Measurements from ENCODE around the gene ANGPTL5. TPM values are rescaled to one million over a fixed set of nuclear protein-coding genes. Genes with fewer than 3 reads are reported as not detected.
A peak's percentile ranks its signal among the peaks of the same experiment; 100 is the strongest.
"Not testable (repeated sequence)": the region's sequence is repeated elsewhere in the genome, so short reads cannot be mapped to it uniquely, and the experiment has no call there.

The ANGPTL5 gene
- polyA plus RNA-seq (0.03 TPM in 1 of 3 replicates, not detected in the others), polyA minus RNA-seq (not detected in 3 replicates)
- not detected for polyA plus RNA-seq (2011; ENCODE audit: low read depth)
- polyA plus RNA-seq (2011; cell fraction: cytosol; rRNA removed), result not detected in 2 replicates
- polyA plus RNA-seq (2011; cell fraction: nucleus; rRNA removed), result not detected in 2 replicates
- polyA plus RNA-seq (2012; ENCODE audit: low replicate concordance), result not detected in 2 replicates
- polyA minus RNA-seq (2011; cell fraction: cytosol; rRNA and poly(A)+ RNA removed), result not detected
- polyA minus RNA-seq (2011; cell fraction: nucleus; rRNA and poly(A)+ RNA removed), result not detected in 2 replicates

- TF ChIP-seq CTCF (optimal IDR thresholded peaks at IDR 0.05 in 1 of 3, IDR thresholded peaks at IDR 0.05 in 1 of 3, conservative IDR thresholded peaks at IDR 0.05 in 1 of 3; ENCODE audit: extremely low read depth in 1 of 3, insufficient read depth in 2 of 3, low read length in 3 of 3) (no peak), EZH2 (IDR thresholded peaks at IDR 0.05; ENCODE audit: low read length) (no peak)
- Histone ChIP-seq H3K27ac (ENCODE audit: control insufficient read depth, insufficient read depth, low read length) (peak within 1 kb of the TSS; percentile 82), H3K27me3 (ENCODE audit: control insufficient read depth, extremely low read depth, insufficient read depth, low read length) (no peaks in the 10 kb centered on the region), H3K36me3 (ENCODE audit: control insufficient read depth in 2 of 2, extremely low read depth in 1 of 2, insufficient read depth in 2 of 2, low read length in 2 of 2) (no peaks in the 10 kb centered on the region), H3K4me1 (ENCODE audit: control insufficient read depth, extremely low read depth, insufficient read depth, low read length) (peaks cover 16% of the 10 kb centered on the region), H2AFZ (ENCODE audit: control insufficient read depth, low read length) (peak within 1 kb of the TSS; percentile 96), H3K4me2 (ENCODE audit: control insufficient read depth, extremely low read depth, insufficient read depth, low read depth, low read length) (peak within 1 kb of the TSS; percentile 88), H4K20me1 (ENCODE audit: control insufficient read depth, extremely low read depth, insufficient read depth, low read length) (no peaks in the 10 kb centered on the region), H3K9me3 (ENCODE audit: control insufficient read depth, low read depth, low read length) (no peaks in the 10 kb centered on the region), H3K79me2 (ENCODE audit: control insufficient read depth, insufficient read depth, low read length) (no peaks in the 10 kb centered on the region), H3K9ac (ENCODE audit: control insufficient read depth, extremely low read depth, insufficient read depth, low read length) (peak within 1 kb of the TSS; percentile 81), H3K4me3 (ENCODE audit: control insufficient read depth in 2 of 3, extremely low read depth in 1 of 3, insufficient read depth in 2 of 3, low read depth in 1 of 3, low read length in 3 of 3) (peak within 1 kb of the TSS; percentile 69 to 83 (median 80)), H3K9me1 (ENCODE audit: control insufficient read depth, extremely low read depth, insufficient read depth, low read length) (no peaks in the 10 kb centered on the region)
- no peak for DNase-seq (ENCODE audit: low read depth, low spot score)
- no peak for FAIRE-seq
- dilution Hi-C loops (cut with MboI; ENCODE audit: extremely low pct_ligation_motif_present, low sequenced_read_pairs), result no loop called here
These were observed at the start of gene ANGPTL5 for GRCh38 chr11:101916422-101916821. TSS of gene ANGPTL5 (minus strand) at chr11:101916522. CDS start at chr11:101907909, 8,613 bp downstream.

- not testable (repeated sequence) for FAIRE-seq
These were observed 47.9 kb upstream of the ANGPTL5 start for GRCh38 chr11:101964200-101964599.

GRCh38 chr11:101960231-101960630 lies 43.9 kb upstream of the ANGPTL5 start:
- H3K4me1 ChIP-seq (ENCODE audit: control insufficient read depth, extremely low read depth, insufficient read depth, low read length), result no peaks in the 10 kb centered on the region
- FAIRE-seq, result no peak
- no peaks in the 10 kb centered on the region for H3K79me2 ChIP-seq (ENCODE audit: control insufficient read depth, insufficient read depth, low read length)
- no peaks in the 10 kb centered on the region for H3K9me1 ChIP-seq (ENCODE audit: control insufficient read depth, extremely low read depth, insufficient read depth, low read length)
- no peaks in the 10 kb centered on the region for H3K36me3 ChIP-seq (ENCODE audit: control insufficient read depth in 2 of 2, extremely low read depth in 1 of 2, insufficient read depth in 2 of 2, low read length in 2 of 2)
- no peak for DNase-seq (ENCODE audit: low read depth, low spot score)
- H3K9ac ChIP-seq (ENCODE audit: control insufficient read depth, extremely low read depth, insufficient read depth, low read length), result no peak overlapping the region
- no peaks in the 10 kb centered on the region for H3K9me3 ChIP-seq (ENCODE audit: control insufficient read depth, low read depth, low read length)
- no peak overlapping the region for H3K27ac ChIP-seq (ENCODE audit: control insufficient read depth, insufficient read depth, low read length)
- TF ChIP-seq CTCF (optimal IDR thresholded peaks at IDR 0.05 in 1 of 3, IDR thresholded peaks at IDR 0.05 in 1 of 3, conservative IDR thresholded peaks at IDR 0.05 in 1 of 3; ENCODE audit: extremely low read depth in 1 of 3, insufficient read depth in 2 of 3, low read length in 3 of 3) (no peak), EZH2 (IDR thresholded peaks at IDR 0.05; ENCODE audit: low read length) (no peak)
- H4K20me1 ChIP-seq (ENCODE audit: control insufficient read depth, extremely low read depth, insufficient read depth, low read length), result no peaks in the 10 kb centered on the region
- H2AFZ ChIP-seq (ENCODE audit: control insufficient read depth, low read length), result no peak overlapping the region
- H3K27me3 ChIP-seq (ENCODE audit: control insufficient read depth, extremely low read depth, insufficient read depth, low read length), result no peaks in the 10 kb centered on the region
- dilution Hi-C loops (cut with MboI; ENCODE audit: extremely low pct_ligation_motif_present, low sequenced_read_pairs), result no loop called here
- no peak overlapping the region for H3K4me3 ChIP-seq (ENCODE audit: control insufficient read depth in 2 of 3, extremely low read depth in 1 of 3, insufficient read depth in 2 of 3, low read depth in 1 of 3, low read length in 3 of 3)
- no peak overlapping the region for H3K4me2 ChIP-seq (ENCODE audit: control insufficient read depth, extremely low read depth, insufficient read depth, low read depth, low read length)

More at GRCh38 chr11:101964200-101964599, 47.9 kb upstream of the ANGPTL5 start:
- H3K4me3 ChIP-seq (ENCODE audit: control insufficient read depth in 2 of 3, extremely low read depth in 1 of 3, insufficient read depth in 2 of 3, low read depth in 1 of 3, low read length in 3 of 3); H3K9me1 ChIP-seq (ENCODE audit: control insufficient read depth, extremely low read depth, insufficient read depth, low read length); H3K27me3 ChIP-seq (ENCODE audit: control insufficient read depth, extremely low read depth, insufficient read depth, low read length); H3K4me2 ChIP-seq (ENCODE audit: control insufficient read depth, extremely low read depth, insufficient read depth, low read depth, low read length); H3K4me1 ChIP-seq (ENCODE audit: control insufficient read depth, extremely low read depth, insufficient read depth, low read length); H3K9ac ChIP-seq (ENCODE audit: control insufficient read depth, extremely low read depth, insufficient read depth, low read length); H3K36me3 ChIP-seq (ENCODE audit: control insufficient read depth in 2 of 2, extremely low read depth in 1 of 2, insufficient read depth in 2 of 2, low read length in 2 of 2); H2AFZ ChIP-seq (ENCODE audit: control insufficient read depth, low read length); DNase-seq (ENCODE audit: low read depth, low spot score); H4K20me1 ChIP-seq (ENCODE audit: control insufficient read depth, extremely low read depth, insufficient read depth, low read length); H3K27ac ChIP-seq (ENCODE audit: control insufficient read depth, insufficient read depth, low read length); H3K79me2 ChIP-seq (ENCODE audit: control insufficient read depth, insufficient read depth, low read length); H3K9me3 ChIP-seq (ENCODE audit: control insufficient read depth, low read depth, low read length); dilution Hi-C loops (cut with MboI; ENCODE audit: extremely low pct_ligation_motif_present, low sequenced_read_pairs): not testable (repeated sequence)

Data from keratinocyte (primary cell).